DMS 273 treated with DMSO at 0.1 percent for 48 hours (cell line): ENCODE data around the gene HES2.
"Not testable (repeated sequence)": the region's sequence is repeated elsewhere in the genome, so short reads cannot be mapped to it uniquely, and the experiment has no call there.

Source experiments
- DNase-seq: peaks from one replicate; lab custom pipeline; 2025; lab: John Stamatoyannopoulos, UW

HES2 gene

DNA sequence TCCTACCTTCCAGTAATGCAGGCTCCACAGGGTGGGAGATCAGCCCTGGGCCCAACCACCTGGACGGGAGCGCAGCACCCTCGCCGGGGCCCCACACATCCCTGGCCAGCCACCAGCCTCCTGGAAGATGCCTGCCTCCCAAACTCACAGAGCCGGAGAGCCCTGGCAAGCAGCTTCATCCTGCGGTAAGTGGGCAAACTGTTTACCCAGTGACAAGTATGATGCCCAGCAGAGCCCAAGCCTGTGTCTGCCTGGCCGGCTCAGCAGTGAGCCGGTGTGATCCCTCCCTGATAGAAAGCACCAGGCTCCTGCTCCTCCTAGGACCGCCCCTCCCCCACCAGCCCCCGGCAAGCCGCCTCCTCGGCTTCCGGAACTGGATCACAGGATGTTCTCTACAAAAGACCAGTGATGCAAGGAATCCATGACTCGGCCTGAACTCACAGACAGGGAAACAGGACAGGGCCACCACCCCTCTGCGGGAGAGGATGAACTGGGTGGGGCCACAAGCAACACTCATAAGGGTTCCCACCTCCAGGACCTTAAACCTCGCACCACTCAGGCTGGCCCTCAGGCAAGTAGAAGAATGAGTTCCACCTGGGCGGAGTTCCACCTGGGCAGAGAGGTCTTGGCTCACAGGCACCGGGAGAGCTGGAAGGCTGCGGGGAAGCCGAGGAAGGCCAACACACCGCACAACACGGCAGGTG, 34.1 kb downstream of the HES2 start:
- no peak for DNase-seq

DNA sequence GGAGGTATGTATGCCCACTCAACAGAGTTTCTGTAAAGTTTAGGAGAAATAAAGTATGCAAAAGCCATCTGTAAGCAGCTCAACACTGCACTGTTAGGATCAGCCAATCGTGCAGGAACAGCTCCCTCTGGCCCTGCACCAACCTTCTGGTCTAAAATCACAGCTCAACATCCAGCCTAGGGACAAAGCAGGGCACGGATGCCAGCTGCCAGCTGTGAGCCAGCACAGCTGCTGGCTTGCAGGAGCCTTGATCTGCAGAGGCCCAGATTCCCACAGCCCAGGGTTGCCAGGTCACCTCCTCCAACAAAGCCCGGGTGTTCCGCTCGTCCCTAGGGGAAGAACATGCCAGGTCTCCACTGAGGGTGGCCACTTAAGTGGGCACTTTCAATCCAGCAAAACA, 34.8 kb downstream of the HES2 start:
- DNase-seq = peak; percentile 67

DNA sequence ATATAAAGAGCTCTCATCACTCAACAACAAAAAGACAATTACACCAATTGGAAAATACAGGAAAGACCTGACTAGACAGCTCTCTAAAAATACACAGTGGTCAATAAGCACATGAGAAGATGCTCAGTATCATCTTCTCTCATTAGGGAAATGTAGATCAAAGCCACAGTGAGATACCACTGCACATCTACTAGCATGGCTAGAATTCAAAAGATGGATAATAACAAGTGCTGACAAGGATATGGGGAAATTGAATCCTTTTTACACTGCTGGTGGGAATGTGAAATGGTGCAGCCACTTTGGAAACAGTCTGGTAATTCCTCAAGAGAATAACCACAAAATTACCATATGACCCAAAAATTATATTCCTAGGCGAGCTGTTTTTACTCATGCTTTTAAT, 35.6 kb downstream of the HES2 start:
- no peak for DNase-seq

DNA sequence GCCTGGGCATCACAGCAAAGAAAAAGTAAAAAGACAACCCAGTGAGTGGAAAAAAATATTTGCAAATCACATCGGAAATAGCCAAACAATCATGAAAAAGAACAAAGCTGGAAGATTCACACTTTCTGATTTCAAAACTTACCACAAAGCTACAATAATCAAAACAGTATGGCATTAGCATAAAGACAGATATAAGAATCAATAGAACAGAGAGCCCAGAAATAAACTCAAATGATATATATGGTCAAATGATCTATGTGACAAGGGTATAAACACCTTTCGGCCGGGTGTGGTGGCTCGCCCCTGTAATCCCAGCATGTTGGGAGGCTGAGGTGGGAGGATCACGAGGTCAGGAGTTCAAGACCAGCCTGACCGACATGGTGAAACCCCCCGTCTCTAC, 39.7 kb downstream of the HES2 start:
- DNase-seq = no peak

DNA sequence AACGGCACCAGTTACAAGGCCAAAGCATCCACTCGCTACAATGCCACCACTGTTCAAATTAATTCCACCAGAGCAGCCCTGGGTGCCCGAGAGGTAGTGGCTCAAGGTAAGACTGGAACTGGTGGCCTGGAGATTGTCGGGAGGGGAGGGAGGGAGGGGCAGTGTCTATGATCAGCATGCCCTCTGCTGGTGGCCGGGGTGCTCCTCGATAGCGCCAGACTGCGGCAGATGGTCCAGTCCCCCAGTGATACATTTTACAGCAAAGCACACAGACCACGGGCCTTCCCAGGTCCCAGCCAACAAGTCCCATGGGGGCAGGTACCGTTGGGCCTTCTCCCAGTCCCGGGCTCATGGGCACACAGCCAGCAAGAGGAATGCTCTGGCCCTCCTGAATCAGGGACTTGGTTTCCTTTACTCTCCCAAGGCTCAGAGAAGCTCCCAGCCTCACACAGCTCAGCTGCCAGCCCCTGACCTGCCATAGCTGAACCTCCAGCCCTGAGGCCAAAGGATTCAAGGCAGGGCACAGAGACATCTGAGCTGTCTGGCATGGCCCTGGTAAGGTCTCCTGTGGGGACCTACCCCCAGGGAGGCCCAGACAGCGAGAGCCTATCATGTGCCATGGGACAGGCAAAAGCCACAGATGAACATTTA, 41.5 kb downstream of the HES2 start:
- DNase-seq = peak; percentile 78

DNA sequence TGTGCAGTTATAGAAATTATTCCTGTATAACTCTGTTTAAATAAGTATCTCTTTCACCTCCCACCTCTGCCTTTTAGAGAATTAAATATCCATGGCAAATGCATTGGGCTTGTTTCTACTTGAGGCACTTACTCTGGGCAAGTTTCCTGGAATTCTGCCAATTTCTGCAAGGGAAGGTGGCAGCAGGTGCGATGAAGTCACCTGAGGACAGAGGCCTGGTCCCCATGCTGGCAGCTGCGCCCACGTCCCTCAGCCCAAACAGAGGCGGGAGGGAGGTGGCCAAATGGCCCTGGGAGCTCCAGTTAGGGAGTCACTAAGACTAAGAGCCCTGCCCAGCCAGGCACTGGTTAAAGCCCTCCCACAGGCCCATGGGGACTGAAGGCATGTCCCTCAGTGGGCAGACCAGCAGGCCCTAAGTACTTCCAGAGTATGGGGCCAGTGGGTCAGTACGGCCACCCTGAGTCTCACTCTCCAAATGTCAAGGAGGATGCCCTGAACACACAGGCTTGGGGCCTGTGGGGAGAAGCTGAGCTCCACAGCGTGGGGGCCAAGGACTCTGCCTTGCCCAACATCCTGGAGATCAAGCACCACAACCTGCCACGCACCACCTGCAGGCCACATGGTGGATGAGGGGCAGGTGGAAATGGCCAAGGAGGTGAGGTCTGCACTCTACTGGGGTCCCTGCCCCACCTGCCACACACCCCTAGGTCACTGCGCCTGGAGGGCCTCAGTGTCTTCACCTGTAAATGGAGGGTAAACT, 45.6 kb downstream of the HES2 start:
- DNase-seq = no peak

DNA sequence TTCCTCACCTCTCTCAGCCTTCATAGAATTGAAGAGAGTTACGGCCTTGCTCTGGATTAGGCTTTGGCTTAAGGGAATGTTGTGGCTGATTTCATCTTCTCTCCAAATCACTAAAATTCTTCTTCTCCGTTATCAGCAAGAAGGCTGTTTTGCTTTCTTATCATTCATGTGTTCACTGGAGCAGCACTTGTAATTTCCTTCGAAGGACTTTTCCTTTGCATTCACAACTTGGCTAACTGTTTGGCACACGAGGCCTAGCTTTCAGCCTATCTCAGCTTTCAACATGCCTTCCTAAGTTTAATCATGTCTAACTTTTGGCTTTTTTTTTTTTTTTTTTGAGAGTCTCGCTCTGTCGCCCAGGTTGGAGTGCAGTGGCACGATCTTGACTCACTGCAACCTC, 47.5 kb downstream of the HES2 start:
- DNase-seq = not testable (repeated sequence)

DNA sequence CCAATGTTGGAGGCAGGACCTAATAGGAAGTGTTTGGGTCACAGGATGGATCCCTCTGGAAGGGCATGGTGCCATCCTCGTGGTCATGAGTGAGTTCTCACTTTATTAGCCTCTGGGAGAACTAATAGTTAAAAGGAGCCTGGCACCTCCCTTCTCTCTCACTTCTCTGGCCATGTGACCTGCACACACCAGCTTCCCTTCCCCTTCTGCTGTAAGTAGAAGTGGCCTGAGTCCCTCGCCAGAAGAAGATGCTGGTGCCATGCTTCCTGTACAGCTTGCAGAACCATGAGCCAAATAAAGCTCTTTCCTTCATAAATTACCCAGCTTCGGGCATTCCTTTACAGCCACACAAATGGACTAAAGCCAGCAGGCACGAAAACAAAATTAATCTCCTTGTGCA, 49.7 kb downstream of the HES2 start:
- no peak for DNase-seq

DNA sequence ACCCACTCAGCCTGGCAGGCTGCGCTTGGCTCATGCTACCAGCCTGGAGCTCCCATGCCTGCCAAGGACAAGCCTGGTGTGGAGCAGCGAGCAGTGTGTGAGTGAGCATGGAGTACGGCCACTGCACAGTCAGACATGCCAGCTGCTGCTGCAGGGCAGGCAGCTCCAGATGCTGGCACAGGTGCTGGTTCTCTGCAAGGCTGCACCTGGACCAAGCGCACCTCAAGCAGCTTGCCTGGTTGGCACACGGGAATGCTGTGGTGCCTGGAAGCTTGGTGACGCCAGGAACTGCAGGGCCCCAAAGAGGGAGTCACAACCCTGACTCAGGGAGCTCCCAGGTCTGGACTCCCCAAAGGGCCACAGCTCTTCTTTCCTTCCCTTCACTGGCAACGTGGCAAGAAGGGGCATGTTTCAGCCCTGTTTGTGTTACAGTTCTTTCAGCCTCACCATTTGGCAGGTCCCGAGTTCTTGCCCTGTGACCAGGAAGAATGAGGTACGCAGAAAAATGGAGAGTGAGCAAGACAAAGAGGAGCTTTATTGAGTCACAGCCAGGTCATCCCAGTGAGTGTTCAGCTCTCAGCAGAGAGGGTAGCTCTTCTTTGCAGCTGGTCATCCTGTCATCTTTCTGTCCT, 52.2 kb downstream of the HES2 start:
- DNase-seq = peak; percentile 38

DNA sequence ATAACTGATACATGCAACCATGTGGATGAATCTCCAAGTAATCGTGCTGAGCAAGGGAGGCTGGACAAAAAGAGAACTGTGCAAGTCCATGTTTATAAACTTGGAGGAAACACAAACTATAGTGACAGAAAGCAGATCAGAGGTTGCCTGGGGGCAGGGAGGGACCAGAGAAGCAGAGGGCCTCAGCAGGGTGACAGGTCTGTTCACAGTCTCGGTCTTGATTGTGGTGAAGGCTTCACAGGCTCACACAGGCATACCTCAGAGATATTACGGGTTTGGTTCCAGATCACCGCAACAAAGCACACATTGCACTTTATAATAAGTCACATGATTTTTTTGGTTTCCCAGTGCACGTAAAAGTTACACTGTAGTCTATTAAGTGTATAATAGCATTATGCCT, 54.7 kb downstream of the HES2 start:
- no peak for DNase-seq

DNA sequence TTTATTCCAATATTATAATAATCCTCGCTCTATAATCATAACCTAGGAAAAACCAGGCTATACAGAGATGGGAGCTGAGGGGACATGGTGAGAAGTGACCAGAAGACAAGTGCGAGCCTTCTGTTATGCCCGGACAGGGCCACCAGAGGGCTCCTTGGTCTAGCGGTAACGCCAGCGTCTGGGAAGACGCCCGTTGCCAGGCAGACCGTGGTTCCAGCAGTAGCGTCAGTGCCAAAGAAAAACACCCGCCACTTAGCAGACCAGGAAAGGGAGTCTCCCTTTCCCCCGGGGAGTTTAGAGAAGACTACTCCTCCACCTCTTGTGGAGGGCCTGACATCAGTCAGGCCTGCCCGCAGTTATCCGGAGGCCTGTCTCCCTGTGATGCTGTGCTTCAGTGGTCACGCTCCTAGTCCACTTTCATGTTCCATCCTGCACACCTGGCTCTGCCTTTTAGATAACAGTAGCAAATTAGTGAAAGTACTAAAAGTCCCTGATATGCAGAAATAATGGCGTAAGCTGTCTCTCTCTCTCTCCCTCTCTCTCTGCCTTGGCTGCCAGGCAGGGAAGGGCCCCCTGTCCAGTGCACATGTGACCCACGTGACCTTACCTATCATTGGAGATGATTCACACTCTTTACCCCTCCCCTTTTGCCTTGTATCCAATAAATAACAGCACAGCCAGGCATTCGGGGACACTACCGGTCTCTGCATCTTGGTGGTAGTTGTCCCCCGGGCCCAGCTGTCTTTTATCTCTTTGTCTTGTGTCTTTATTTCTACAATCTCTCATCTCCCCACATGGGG, 56.4 kb downstream of the HES2 start:
- DNase-seq = not testable (repeated sequence)
